Astrocyte (in vitro differentiated cells and primary cell): ENCODE results near the gene RXFP1.

ENCODE experiments used
- EZH2 ChIP-seq: IDR thresholded peaks from 2 replicates; pipeline ENCODE4 v1.6.1; 2012; ENCODE audit warnings: mild to moderate bottlenecking, low read length, inconsistent platforms; ENCODE audit not compliant: insufficient read depth
- TF ChIP-seq, protein P1 (sequence below): IDR thresholded peaks from 2 replicates; pipeline ENCODE4 v1.5.1; 2011; ENCODE audit warnings: low read depth, mild to moderate bottlenecking, inconsistent platforms, low read length, moderate library complexity; ENCODE audit not compliant: insufficient read depth

- TF ChIP-seq, protein P1, sequence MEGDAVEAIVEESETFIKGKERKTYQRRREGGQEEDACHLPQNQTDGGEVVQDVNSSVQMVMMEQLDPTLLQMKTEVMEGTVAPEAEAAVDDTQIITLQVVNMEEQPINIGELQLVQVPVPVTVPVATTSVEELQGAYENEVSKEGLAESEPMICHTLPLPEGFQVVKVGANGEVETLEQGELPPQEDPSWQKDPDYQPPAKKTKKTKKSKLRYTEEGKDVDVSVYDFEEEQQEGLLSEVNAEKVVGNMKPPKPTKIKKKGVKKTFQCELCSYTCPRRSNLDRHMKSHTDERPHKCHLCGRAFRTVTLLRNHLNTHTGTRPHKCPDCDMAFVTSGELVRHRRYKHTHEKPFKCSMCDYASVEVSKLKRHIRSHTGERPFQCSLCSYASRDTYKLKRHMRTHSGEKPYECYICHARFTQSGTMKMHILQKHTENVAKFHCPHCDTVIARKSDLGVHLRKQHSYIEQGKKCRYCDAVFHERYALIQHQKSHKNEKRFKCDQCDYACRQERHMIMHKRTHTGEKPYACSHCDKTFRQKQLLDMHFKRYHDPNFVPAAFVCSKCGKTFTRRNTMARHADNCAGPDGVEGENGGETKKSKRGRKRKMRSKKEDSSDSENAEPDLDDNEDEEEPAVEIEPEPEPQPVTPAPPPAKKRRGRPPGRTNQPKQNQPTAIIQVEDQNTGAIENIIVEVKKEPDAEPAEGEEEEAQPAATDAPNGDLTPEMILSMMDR: no peak
- no peak for TF ChIP-seq EZH2
Measured at GRCh38 chr4:158500054-158500453, 21.6 kb upstream of the RXFP1 start.
